Central memory CD4-positive, alpha-beta T cell (primary cell): ENCODE data around the gene MYOZ1.

Source experiments
- DNase-seq: peaks from one replicate; pipeline ENCODE4 v3.0.0; 2022

The MYOZ1 gene

GRCh38 chr10:73591935-73592699, 49.2 kb downstream of the MYOZ1 start:
- DNase-seq = no peak

- peak; percentile 25 for DNase-seq
These were observed 50.1 kb downstream of the MYOZ1 start, which contains the start of gene USP54 for GRCh38 chr10:73590881-73591799. Gene USP54 (minus strand): TSS chr10:73591342. CDS start chr10:73575658, 15,684 bp downstream.

- no peak for DNase-seq
These were observed 51.6 kb downstream of the MYOZ1 start for GRCh38 chr10:73589563-73590126.

GRCh38 chr10:73588656-73589055, 52.6 kb downstream of the MYOZ1 start:
- no peak for DNase-seq

GRCh38 chr10:73586583-73586984, 54.7 kb downstream of the MYOZ1 start:
- no peak for DNase-seq

DNA sequence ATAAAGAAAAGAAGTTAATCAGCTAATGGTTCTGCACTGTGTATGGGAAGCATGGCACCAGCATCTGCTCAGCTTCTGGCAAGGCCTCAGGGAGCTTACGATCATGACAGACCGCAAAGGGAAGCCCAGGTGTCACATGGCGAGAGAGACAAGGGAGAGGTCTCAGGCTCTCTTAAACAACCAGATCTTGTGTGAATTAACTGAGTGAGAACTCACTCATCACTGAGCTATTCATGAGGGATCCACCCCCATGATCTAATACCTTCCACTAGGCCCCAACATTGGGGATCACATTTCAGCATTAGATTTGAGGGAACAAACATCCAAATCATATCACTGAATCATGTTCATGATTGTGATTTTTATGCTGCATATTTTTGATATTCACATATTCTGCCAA, 55.9 kb downstream of the MYOZ1 start:
- no peak for DNase-seq

- no peak for DNase-seq
These were observed 56.5 kb downstream of the MYOZ1 start for GRCh38 chr10:73584737-73585136.

GRCh38 chr10:73581918-73582317, 59.4 kb downstream of the MYOZ1 start:
- no peak for DNase-seq
